ENCODE results near the gene SLC17A3.

Gene SLC17A3

DNA sequence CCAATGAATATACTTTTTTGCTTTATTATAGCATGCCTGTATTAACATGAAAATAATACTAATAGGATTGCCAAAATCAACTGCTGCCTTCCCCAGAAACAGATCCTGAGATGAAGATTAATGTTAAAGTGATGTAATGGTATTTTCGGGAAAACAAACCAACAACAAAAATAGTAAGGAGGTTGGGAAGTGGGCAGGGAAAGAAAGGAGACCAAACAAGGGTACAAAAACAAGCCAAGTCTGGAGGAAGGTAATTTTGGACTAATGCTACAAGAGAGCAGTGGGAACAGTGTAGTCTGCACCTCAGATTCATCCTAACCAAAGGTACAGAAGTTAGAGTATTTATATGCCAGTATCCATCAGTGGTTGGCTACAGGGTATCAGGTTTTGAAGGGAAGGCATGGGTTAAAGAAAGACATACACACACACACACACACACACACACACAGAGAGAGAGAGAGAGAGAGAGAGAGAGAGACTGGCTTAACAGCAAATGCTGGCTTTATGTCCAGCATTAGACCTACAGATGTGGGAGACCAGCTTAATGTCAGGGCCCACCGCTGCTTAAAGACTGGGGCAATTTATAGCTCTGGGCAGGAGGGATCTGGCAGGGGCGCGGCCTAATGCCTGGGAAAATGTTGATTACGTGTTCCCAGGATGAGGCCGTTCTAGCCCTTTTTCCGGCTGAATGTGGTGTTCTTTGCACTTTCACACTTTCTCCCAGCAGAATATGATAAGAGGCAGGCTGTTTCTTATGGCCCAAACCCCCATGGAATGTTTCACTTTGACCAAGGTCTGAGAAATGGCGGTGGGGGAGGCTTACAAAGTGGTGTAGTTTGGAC is 38.4 kb downstream of the SLC17A3 start:
- H3K27me3 ChIP-seq (ENCODE audit: control insufficient read depth, insufficient read depth, low read length) = no peaks in the 10 kb centered on the region
- no peak overlapping the region for H3K9ac ChIP-seq (ENCODE audit: low read length)
- no peaks in the 10 kb centered on the region for H3K9me3 ChIP-seq (ENCODE audit: control insufficient read depth, insufficient read depth, low read depth, low read length)

GRCh38 chr6:25834950-25835349 is 39.1 kb downstream of the SLC17A3 start:
- no peaks in the 10 kb centered on the region for H3K4me1 ChIP-seq (ENCODE audit: control insufficient read depth, insufficient read depth, low read length)
- no peak overlapping the region for H3K27ac ChIP-seq (ENCODE audit: low read depth, low read length)
- H3K9me3 ChIP-seq (ENCODE audit: control insufficient read depth, insufficient read depth, low read depth, low read length) = no peaks in the 10 kb centered on the region

More for the DNA sequence above, 38.4 kb downstream of the SLC17A3 start:
- Histone ChIP-seq H3K4me3 (ENCODE audit: low read depth, low read length) (no peak overlapping the region), H3K36me3 (ENCODE audit: control insufficient read depth, insufficient read depth, low read length) (no peaks in the 10 kb centered on the region), H3K4me1 (ENCODE audit: control insufficient read depth, insufficient read depth, low read length) (no peaks in the 10 kb centered on the region), H3K27ac (ENCODE audit: low read depth, low read length) (no peak overlapping the region)

GRCh38 chr6:25833136-25833535 is 40.9 kb downstream of the SLC17A3 start:
- Histone ChIP-seq H3K9ac (ENCODE audit: low read length) (no peak overlapping the region), H3K4me1 (ENCODE audit: control insufficient read depth, insufficient read depth, low read length) (no peaks in the 10 kb centered on the region), H3K27ac (ENCODE audit: low read depth, low read length) (no peak overlapping the region), H3K4me3 (ENCODE audit: low read depth, low read length) (no peak overlapping the region), H3K36me3 (ENCODE audit: control insufficient read depth, insufficient read depth, low read length) (no peaks in the 10 kb centered on the region), H3K27me3 (ENCODE audit: control insufficient read depth, insufficient read depth, low read length) (no peaks in the 10 kb centered on the region), H3K9me3 (ENCODE audit: control insufficient read depth, insufficient read depth, low read depth, low read length) (no peaks in the 10 kb centered on the region)

More at GRCh38 chr6:25834950-25835349, 39.1 kb downstream of the SLC17A3 start:
- H3K4me3 ChIP-seq (ENCODE audit: low read depth, low read length) = no peak overlapping the region
- no peak overlapping the region for H3K9ac ChIP-seq (ENCODE audit: low read length)
- H3K27me3 ChIP-seq (ENCODE audit: control insufficient read depth, insufficient read depth, low read length) = no peaks in the 10 kb centered on the region
- H3K36me3 ChIP-seq (ENCODE audit: control insufficient read depth, insufficient read depth, low read length) = no peaks in the 10 kb centered on the region

DNA sequence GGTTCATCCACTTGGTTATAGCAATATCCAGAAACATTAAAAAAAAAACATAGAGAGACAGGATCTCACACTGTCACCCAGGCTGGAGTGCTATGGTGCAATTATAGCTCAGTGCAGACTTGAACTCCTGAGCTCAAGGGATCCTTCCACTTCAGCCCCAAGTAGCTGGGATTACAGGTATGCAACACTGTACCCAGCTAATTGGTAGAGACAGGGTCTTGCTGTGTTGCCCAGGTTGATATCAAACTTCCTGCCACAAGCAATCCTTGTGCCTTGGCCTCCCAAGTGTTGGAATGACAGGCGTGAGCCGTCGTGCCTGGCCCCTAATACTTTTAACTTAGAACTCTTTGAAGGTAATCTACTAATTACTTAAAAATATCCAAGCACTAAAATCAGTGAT is 41.4 kb downstream of the SLC17A3 start:
- Histone ChIP-seq H3K4me3 (ENCODE audit: low read depth, low read length) (no peak overlapping the region), H3K27ac (ENCODE audit: low read depth, low read length) (no peak overlapping the region), H3K27me3 (ENCODE audit: control insufficient read depth, insufficient read depth, low read length) (no peaks in the 10 kb centered on the region), H3K9me3 (ENCODE audit: control insufficient read depth, insufficient read depth, low read depth, low read length) (no peaks in the 10 kb centered on the region), H3K4me1 (ENCODE audit: control insufficient read depth, insufficient read depth, low read length) (no peaks in the 10 kb centered on the region), H3K36me3 (ENCODE audit: control insufficient read depth, insufficient read depth, low read length) (no peaks in the 10 kb centered on the region), H3K9ac (ENCODE audit: low read length) (no peak overlapping the region)

GRCh38 chr6:25832307-25832662 is 41.8 kb downstream of the SLC17A3 start:
- Histone ChIP-seq H3K27me3 (ENCODE audit: control insufficient read depth, insufficient read depth, low read length) (no peaks in the 10 kb centered on the region), H3K27ac (ENCODE audit: low read depth, low read length) (no peak overlapping the region), H3K4me3 (ENCODE audit: low read depth, low read length) (no peak overlapping the region), H3K4me1 (ENCODE audit: control insufficient read depth, insufficient read depth, low read length) (no peaks in the 10 kb centered on the region), H3K9ac (ENCODE audit: low read length) (no peak overlapping the region), H3K9me3 (ENCODE audit: control insufficient read depth, insufficient read depth, low read depth, low read length) (no peaks in the 10 kb centered on the region), H3K36me3 (ENCODE audit: control insufficient read depth, insufficient read depth, low read length) (no peaks in the 10 kb centered on the region)

DNA sequence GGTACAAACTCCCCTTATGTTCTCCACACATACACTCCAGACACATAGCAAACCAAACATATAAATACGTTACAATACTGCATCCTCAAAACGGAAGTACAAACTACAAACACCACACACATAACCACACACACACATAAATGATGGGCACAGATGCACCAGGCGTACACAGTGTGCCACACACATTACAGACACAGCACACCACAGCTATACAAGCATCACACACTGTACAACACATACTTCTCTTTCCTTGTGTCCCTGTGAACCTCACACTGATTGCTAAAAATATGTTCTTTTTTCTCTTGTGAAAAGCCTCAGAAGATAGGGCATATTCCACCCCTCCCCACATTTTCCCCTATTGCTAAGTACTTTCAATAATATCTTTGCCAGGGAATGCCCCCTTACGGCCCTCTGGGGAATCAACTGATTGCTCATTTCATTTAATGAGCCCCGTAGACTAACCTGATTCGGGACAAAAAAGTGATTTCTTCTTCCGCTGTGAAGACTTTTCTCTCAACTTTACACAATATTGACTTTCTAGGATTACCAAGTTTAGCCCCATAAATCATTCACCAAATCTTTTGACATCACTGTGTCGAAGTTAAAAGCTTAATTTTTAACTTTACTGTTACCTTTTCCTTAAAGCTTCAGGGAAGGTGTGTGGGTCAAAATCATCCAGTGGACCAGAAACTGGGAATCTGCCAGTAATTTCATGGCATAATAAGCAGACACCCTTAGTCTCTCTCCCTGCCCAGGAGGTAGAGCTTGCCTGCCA is 42.3 kb downstream of the SLC17A3 start, which contains the start of gene SLC17A1:
SLC17A1 (minus strand) TSS at position 521 of the 775 bp plus-strand sequence. CDS start 1,495 bp downstream, outside the sequence.
- no peaks in the 10 kb centered on the region for H3K9me3 ChIP-seq (ENCODE audit: control insufficient read depth, insufficient read depth, low read depth, low read length)
- no peaks in the 10 kb centered on the region for H3K36me3 ChIP-seq (ENCODE audit: control insufficient read depth, insufficient read depth, low read length)
- no peak within 1 kb of the TSS for H3K27ac ChIP-seq (ENCODE audit: low read depth, low read length)
- H3K9ac ChIP-seq (ENCODE audit: low read length) = no peak within 1 kb of the TSS
- H3K27me3 ChIP-seq (ENCODE audit: control insufficient read depth, insufficient read depth, low read length) = no peaks in the 10 kb centered on the region
- H3K4me3 ChIP-seq (ENCODE audit: low read depth, low read length) = no peak within 1 kb of the TSS
- H3K4me1 ChIP-seq (ENCODE audit: control insufficient read depth, insufficient read depth, low read length) = no peaks in the 10 kb centered on the region

GRCh38 chr6:25830458-25830857 is 43.6 kb downstream of the SLC17A3 start:
- H3K4me3 ChIP-seq (ENCODE audit: low read depth, low read length) = no peak overlapping the region

GRCh38 chr6:25829375-25829774 is 44.7 kb downstream of the SLC17A3 start:
- no peak overlapping the region for H3K4me3 ChIP-seq (ENCODE audit: low read depth, low read length)
- H3K27me3 ChIP-seq (ENCODE audit: control insufficient read depth, insufficient read depth, low read length) = no peaks in the 10 kb centered on the region
- no peaks in the 10 kb centered on the region for H3K9me3 ChIP-seq (ENCODE audit: control insufficient read depth, insufficient read depth, low read depth, low read length)
- H3K36me3 ChIP-seq (ENCODE audit: control insufficient read depth, insufficient read depth, low read length) = no peaks in the 10 kb centered on the region
- H3K27ac ChIP-seq (ENCODE audit: low read depth, low read length) = no peak overlapping the region
- no peaks in the 10 kb centered on the region for H3K4me1 ChIP-seq (ENCODE audit: control insufficient read depth, insufficient read depth, low read length)
- no peak overlapping the region for H3K9ac ChIP-seq (ENCODE audit: low read length)

More at GRCh38 chr6:25830458-25830857, 43.6 kb downstream of the SLC17A3 start:
- Histone ChIP-seq H3K27ac (ENCODE audit: low read depth, low read length) (no peak overlapping the region), H3K9ac (ENCODE audit: low read length) (no peak overlapping the region), H3K36me3 (ENCODE audit: control insufficient read depth, insufficient read depth, low read length) (no peaks in the 10 kb centered on the region), H3K4me1 (ENCODE audit: control insufficient read depth, insufficient read depth, low read length) (no peaks in the 10 kb centered on the region), H3K27me3 (ENCODE audit: control insufficient read depth, insufficient read depth, low read length) (no peaks in the 10 kb centered on the region), H3K9me3 (ENCODE audit: control insufficient read depth, insufficient read depth, low read depth, low read length) (no peaks in the 10 kb centered on the region)

- no peak overlapping the region for H3K9ac ChIP-seq (ENCODE audit: low read length)
- H3K27me3 ChIP-seq (ENCODE audit: control insufficient read depth, insufficient read depth, low read length) = no peaks in the 10 kb centered on the region
- H3K4me1 ChIP-seq (ENCODE audit: control insufficient read depth, insufficient read depth, low read length) = peaks cover 1% of the 10 kb centered on the region; the same call in 1 of the 2 replicates
- H3K27ac ChIP-seq (ENCODE audit: low read depth, low read length) = no peak overlapping the region
- no peaks in the 10 kb centered on the region for H3K36me3 ChIP-seq (ENCODE audit: control insufficient read depth, insufficient read depth, low read length)
- no peak overlapping the region for H3K4me3 ChIP-seq (ENCODE audit: low read depth, low read length)
- H3K9me3 ChIP-seq (ENCODE audit: control insufficient read depth, insufficient read depth, low read depth, low read length) = no peaks in the 10 kb centered on the region
These were observed 52.7 kb downstream of the SLC17A3 start for GRCh38 chr6:25821341-25821740.

GRCh38 chr6:25816252-25816651 is 57.8 kb downstream of the SLC17A3 start:
- Histone ChIP-seq H3K4me1 (ENCODE audit: control insufficient read depth, insufficient read depth, low read length) (peaks cover 12% of the 10 kb centered on the region), H3K4me3 (ENCODE audit: low read depth, low read length) (no peak overlapping the region), H3K36me3 (ENCODE audit: control insufficient read depth, insufficient read depth, low read length) (no peaks in the 10 kb centered on the region), H3K9ac (ENCODE audit: low read length) (no peak overlapping the region), H3K9me3 (ENCODE audit: control insufficient read depth, insufficient read depth, low read depth, low read length) (no peaks in the 10 kb centered on the region), H3K27ac (ENCODE audit: low read depth, low read length) (no peak overlapping the region), H3K27me3 (ENCODE audit: control insufficient read depth, insufficient read depth, low read length) (no peaks in the 10 kb centered on the region)

GRCh38 chr6:25815194-25815593 is 58.8 kb downstream of the SLC17A3 start:
- Histone ChIP-seq H3K4me1 (ENCODE audit: control insufficient read depth, insufficient read depth, low read length) (peaks cover 12% of the 10 kb centered on the region), H3K4me3 (ENCODE audit: low read depth, low read length) (no peak overlapping the region)

More at GRCh38 chr6:25815194-25815593, 58.8 kb downstream of the SLC17A3 start:
- no peaks in the 10 kb centered on the region for H3K36me3 ChIP-seq (ENCODE audit: control insufficient read depth, insufficient read depth, low read length)
- H3K9ac ChIP-seq (ENCODE audit: low read length) = no peak overlapping the region
- H3K27me3 ChIP-seq (ENCODE audit: control insufficient read depth, insufficient read depth, low read length) = no peaks in the 10 kb centered on the region
- no peak overlapping the region for H3K27ac ChIP-seq (ENCODE audit: low read depth, low read length)
- no peaks in the 10 kb centered on the region for H3K9me3 ChIP-seq (ENCODE audit: control insufficient read depth, insufficient read depth, low read depth, low read length)

All from HUES6 (cell line).